ENCODE measurements around the gene CCDC136.
A peak's percentile ranks its signal among the peaks of the same experiment; 100 is the strongest.

Gene CCDC136

DNA sequence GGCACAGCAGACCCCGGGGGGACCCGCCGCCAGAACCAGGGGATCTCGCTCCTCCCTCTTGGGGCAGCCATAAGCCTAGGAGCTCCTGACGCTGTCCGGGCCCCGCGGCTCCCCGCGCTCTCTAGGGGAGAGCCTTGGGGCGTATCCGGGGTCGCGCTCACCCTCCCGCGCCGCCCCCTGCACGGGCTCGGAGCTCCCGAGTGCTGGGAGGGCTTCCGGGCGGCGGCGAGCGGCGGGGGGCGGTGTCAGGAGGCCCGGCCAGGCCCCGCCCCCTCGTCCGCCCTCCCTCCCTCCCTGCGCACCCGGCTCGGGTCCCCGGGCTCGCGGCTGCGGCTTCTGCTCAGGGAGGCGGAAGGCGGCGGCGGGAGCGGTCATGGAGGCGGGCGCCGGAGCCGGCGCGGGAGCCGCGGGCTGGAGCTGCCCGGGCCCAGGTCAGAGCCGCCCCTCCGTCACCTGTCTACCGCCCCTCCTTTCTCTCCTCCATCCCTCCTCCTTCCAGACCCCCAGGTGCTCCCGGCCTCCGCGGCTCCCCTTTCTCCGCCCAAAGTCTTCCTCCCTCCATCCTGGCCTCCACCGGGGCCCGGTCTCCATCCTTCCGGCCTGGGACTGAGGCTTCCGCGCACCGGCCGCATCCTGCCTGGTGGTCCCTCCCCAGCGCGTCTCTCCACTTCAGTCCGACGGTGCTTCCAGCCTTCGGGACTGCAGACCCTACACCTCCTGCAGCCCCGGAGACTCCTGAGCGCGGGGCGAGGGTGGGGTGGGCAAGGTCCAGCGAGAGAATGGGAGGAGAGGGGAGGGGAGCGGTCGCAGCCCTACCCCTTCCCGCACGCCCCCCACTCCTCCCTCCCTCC, at the start of gene CCDC136:
CCDC136 (plus strand) TSS at position 848 of the 851 bp plus-strand sequence. CDS start 444 bp downstream, outside the sequence.
- DNase-seq = peak; percentile 61

DNA sequence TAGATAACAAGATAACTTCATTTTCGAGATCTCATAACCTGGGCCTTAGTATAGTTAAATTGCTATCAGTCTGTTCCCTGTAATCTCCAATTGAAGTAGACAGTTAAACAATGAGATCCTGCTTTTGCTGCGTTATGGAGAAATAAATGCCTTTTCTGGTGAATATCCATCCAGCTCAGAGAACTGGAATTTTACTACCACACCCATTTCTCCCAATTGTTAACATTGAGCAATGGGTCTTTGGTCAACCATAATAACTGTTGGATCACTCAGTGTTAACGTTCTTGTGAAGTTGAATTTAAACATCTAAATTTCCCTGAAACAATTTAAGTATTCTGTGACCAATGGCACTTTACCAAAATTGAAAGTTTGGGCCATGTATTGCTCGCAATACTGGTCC, 49.6 kb upstream of the CCDC136 start:
- no peak for DNase-seq

DNA sequence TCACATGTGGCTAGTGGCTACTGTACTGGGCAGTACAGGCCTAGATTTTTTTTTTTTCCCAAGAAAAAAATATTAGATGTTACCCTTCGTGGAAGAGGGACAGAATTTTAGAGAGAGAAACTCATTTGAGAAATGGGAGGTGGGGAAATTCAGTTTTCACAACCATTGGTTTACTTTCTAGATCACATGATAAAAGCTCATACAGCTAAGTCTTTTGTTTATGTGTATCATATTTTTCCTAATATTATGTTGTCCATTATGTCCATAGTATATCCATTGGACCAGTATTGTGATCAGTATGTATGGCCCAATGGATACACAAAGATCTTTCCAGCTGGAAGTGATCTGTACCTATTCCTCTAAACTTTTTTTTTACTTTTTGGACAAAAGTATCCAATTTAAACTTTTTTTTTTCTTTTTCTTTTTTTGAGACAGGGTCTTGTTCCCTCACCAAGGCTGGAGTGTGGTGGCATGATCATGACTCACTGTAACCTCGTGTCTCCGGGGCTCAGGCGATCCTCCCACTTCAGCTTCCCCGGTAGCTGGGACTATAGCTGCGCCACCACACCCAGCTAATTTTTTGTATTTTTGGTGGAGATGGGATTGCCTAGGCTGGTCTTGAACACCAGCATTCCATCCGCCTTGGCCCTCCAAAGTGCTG, 48.5 kb upstream of the CCDC136 start:
- no peak for DNase-seq

DNA sequence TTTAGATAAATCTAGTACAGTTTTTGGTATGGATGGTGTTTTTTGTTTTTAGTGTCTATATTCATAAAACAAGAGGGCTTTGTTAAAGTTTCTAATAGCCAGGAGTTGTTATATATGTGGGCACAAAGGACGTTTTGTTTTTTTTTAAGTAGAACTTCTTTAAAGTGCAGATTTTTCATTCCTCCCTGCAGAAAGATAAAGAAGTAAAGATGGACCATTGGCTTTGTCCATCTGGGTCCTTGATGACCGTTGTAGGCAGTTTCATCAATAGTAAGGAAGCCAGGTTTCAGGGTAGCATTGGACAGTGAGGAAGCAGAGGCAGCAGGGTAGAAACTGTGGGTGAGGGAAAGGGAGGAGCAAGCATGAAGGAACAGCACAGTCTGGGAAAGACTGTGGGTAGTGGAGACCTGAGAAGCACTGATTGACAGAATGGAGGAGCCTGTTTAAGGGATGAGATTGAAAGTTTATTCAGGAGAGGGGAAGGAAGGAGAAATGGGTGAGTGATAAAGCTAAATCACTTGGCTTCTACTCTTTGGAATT, 47.3 kb upstream of the CCDC136 start:
- DNase-seq = no peak

DNA sequence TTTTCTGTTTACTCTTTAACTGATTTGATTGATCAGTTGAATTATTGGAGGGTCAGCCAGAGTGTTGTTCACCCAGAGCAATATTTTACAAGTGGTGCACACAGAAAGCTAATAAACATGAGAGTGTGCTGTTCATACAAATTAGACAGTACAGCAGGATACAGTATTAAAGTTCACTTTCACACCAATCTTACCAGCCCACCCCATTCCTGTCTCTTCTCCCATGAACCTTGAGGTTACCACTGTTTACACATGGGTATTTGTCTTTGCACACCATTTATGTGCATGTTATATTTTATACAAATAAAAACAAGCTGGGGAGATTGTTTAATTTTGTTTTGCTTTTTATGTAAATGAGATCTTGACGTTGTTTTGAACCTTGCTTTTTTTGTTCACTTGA, 46.1 kb upstream of the CCDC136 start:
- DNase-seq = no peak

DNA sequence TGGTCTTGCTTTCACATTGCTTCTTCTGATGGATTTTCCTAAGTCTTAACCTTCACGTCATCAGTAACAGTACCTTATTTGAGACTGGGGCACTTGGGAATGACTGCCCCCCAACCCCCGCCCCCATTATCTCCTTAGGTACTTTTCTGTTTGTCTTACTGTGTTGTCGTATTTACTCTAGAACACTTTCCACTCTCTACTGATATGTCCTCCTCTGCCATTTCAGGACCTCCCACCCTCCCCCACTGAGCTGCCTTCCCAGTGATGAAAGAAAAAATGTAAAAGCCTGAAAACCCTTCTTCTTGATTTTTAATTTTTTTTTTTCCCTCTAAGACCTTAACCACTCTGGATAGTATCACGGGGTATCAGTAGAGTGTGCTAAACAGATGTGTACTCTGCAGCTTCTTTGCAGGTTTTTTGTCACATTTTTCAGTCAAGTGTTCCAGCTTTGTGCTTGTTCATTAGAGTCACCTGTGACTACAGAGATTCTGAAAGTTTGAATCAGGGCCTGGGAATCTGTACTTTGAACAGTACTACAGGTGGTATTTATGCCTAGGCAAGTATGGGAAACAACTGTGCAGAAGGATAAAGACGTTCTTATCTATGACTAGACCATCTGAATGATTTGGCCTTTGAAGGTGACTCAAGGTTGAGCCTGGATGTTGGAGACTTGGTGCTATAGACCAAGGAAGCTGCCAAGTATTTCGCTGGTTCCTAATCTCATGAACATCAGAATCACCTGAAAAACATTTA, 44.3 kb upstream of the CCDC136 start:
- no peak for DNase-seq

DNA sequence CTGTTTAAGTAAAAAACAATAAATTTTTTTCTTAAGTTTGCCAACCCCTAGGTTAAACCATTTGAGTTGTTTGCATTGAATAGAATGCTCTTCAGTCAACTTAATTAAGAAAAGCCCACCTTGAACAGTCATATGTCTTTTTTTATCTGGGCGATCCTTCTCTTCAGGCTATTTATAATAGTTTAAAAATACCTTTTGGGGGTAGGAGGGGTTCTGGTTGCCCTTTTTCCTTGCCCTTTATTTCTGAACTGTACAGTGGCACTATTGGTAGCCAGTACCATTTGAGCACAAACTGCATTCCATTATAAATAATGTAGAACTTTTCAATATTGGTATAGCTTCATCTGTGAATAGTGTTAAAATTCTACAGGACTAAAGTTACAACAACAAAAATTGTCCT, 39.5 kb upstream of the CCDC136 start:
- DNase-seq = no peak

DNA sequence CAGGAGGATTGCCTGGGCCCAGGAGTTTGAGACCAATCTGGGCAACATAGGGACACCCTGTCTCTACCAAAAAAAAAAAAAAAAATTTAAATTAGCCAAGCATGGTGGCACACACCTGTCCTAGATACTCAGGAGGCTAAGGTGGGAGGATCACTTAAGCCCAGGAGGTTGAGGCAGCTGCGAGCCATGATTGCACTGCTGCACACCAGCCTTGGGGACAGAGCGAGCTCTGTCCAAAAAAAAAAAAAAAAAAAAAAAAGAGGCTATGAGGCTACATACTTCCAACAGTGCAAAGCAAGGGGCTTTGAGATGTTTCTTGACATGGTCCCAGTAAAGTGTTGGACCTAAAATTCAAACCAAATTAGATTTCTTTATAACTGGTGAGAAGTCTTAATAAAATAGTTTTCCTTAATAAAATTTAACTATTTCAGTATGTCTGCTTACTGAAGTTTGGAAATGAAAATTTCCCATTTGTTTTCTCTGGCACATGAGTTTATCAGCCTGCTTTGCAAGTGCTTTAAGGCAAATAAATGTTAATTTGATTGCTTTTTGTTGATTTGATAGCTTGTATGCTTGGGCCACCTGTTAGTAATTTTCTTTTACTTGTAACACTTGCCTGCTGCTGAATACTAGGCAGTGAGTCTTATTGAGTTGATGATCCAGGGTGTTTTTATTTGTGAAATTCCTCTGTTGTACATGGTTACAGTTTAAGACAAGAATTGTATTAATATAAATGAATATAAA, 36.5 kb upstream of the CCDC136 start:
- no peak for DNase-seq

DNA sequence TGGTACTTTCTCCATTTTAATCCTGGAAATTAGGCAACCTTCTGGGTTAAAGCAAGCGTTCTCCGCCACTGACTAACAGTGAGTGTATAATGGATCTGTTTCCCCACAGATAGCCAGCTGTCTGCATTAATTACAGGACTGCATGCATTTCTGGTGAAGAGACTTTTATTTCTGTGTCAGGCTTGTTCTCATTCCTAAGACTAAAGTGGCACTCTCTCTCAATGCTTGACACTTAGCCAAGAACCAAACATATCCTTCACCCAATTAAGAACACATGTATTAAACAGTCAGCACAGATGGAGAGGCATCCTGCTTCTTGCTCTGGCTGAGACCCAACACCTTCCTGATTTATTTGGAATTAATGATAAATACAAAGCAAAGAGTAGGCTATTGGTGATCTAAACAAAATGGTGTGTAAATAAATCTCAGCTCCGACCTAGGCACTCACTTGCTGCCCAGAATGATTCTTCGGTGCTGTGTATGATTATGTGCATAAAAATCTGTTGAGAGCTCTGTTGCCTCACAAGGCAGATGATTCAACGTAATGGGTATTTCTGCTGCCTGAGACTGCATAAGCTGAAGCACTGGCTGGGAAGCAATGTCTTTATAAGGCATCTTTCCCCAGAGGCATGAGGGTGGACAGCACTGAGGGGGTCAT, 35.8 kb upstream of the CCDC136 start:
- no peak for DNase-seq

DNA sequence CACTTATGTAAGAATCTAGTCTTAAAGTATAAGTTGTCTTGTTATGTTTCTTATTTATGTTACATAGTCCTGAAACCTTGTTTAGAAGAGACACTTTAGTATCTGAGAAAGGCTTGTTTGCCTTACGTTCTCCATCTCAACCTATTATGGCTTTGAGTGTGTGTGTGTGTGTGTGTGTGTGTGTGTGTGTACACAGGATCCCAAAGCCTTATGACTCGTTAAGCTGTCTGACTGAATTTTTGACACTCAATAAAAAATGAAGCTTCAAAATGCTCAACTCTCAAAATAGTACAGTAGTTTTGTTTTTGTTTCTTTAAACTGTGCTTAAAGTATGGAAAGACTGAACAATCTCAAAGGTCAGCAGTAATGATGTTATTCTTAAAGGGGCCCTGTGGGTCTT, 34.6 kb upstream of the CCDC136 start:
- DNase-seq = no peak

DNA sequence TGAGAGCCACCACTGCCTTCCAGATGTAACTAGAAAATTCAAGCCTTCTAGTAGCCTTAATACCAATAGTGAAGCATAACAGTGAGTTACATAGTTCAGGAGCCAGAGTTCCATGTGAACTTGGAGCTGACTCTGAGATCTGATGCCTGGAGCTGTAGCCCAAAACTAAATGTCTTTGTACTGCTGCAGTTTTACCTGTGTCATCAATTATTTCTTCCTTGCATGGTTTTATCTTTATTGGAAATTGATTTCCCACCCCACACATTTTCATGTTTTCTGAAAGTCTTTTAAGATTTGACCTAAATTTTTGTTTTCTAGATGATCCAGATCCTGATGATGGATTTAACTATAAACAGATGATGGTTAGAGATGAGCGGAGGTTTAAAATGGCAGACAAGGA, 33.2 kb upstream of the CCDC136 start:
- DNase-seq = no peak

DNA sequence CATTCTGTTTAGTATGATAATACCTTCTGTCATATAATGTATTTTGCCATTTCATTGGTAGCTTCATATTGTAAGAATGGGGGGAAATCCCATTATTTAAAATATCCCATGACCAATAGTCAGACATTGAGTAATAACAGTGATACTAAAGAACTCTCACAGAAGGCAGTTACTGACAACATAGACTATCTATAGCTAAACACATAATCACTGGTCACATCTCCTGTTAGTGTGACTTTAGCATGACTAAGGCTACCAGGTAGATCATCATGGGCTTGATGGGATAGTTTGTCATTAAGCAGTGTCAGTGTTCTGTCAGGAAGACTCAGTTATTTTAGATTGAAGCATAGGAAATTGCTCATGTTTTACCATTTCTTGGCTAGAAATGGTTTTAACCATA, 32.5 kb upstream of the CCDC136 start:
- DNase-seq = no peak

DNA sequence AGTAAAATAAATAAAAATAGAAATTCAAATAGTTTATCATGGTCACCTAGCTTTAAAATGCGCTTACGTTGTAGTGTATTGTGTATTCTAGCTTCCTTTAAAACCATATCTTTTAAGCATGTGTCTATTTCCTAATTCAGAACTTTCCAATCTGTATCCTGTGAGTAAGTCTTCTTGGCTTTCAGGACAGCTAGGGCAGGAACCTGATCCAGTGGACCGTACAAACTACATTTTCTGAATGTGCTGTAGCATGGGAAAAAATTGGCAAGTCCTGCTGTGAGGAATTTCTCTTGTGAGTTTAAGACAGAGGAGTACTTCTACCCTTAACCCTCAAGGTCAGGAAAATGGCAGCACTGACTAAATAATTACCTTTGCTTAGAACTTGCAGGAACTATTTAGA, 28.2 kb upstream of the CCDC136 start:
- DNase-seq = no peak

DNA sequence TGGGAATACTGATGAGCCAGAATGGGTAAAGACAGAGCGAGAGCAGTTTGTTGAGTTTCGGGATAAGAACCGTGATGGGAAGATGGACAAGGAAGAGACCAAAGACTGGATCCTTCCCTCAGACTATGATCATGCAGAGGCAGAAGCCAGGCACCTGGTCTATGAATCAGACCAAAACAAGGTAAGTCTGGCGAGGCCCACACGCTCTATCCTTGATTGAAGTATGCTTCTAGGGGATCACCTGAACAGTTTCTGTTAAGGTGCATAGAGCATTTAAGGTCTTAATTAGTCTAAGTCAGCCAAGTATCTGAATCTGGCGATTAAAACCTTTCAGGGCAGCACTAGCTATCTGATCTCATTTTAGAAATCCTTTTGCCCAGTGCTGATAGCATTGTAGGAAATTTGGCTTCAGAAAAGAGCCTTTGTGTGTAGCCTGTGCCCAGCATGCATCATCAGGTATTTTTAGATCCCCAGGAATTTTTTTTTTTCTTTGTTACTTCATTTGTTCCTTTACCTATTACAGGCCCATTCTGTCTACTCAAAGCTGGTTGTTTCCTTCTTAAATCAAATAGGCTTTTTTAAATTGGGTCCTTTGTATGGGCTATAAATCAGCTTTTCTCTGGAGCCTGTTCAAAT, 24.2 kb upstream of the CCDC136 start:
- DNase-seq = no peak

DNA sequence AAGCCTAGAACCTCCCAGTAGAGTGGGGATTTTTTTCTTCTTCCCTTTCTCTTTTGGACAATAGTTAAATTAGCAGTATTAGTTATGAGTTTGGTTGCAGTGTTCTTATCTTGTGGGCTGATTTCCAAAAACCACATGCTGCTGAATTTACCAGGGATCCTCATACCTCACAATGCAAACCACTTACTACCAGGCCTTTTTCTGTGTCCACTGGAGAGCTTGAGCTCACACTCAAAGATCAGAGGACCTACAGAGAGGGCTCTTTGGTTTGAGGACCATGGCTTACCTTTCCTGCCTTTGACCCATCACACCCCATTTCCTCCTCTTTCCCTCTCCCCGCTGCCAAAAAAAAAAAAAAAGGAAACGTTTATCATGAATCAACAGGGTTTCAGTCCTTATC, 21.5 kb upstream of the CCDC136 start:
- DNase-seq = no peak

DNA sequence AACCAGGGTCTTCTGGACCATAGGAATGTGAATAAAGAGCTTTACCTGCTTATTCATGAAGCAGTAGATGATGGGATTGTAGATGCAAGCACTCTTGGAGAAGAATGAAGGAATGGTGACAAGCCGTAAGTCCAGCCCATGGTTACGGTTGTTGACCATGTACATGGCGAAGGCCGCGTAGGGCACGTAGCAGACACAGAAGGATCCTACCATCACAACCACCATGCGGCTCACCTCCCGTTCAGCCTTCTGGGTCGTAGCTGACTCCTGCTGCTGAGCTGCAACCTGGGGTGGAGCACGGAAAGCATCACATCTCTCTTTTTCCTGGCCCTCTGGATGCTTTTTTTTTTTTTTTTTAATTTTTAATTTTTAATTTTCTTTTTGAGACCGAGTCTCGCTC, 18.2 kb upstream of the CCDC136 start:
- DNase-seq = no peak

DNA sequence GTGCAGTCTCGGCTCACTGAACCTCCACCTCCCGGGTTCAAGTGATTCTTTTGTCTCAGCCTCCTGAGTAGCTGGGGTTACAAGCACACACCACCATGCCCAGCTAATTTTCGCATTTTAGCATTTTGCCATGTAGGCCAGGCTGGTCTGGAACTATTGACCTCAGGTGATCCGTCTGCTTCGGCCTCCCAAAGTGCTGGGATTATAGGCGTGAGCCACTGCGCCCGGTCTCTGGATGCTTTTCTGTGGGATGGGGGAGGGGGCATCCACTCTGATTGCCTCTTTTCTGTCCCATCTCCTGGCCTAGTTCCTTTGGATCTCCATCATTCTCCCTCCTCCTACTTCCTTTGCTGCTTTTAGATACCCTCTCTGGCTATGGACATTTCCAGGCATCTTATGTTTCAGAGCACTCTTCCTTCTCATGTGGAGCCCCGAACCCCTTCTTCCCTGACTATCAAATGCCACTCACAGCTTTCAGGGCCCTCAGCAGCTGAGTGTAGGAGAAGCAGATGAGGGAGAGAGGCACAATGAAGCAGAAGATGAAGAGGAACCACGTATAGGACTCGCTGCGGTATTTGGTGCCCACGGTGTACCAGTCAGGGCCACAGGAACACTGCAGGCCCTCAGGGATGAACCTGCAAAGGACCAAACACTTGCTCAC, 17.6 kb upstream of the CCDC136 start:
- DNase-seq = no peak

DNA sequence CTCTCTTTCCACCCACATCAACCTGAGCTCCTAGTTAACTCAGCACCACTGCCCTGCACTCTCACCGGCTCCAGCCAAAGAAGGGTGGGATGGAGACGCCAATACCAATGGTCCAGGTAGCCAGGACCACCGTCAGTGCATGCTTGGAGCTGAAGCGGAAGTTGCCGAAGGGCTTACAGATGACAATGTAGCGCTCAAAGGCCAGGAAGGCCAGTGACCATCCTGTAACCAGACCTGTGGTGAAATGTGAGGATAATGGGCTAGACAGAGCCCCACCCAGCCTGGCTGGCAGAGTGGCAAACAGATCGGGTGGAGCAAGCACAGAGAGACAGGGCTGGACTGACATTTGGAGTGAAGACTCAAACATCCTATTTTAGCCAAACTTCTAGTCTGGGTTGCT, 16.8 kb upstream of the CCDC136 start:
- DNase-seq = no peak

DNA sequence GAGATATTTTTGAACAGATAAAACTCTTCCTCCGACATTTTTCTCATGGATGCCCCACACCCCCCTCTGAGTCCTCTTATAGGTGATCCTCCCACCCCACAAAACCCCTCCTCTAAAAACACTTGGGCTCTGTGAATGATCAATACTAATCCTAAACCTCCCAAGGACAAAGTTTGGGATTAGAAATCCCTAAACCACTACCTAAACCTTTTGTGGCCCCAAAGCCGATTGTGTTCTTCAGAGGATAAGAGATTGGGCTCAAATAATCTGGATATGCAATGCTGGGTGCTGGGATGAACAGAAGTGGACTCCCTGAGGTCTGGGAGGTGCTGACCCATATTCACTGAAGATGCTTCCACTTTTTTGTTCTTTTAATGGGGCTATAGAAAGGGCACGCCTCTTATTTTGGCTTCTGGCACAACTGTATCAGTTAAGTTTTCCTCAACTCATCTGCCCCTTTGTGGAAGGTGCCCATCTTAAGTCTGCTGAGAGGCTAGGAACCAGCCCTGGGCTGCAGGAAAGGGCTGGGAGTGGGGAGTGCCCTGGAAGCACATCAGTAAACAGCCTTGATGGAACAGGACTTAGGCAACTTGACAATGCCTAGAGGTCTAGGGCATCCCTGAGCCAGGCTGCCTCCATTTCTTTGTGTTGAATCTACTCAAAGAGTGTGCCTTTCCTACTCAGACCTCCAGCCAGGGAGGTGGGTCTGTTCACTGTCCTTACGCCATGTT, 15.9 kb upstream of the CCDC136 start, which contains the start of gene OPN1SW:
OPN1SW (minus strand) TSS at position 51 of the 731 bp plus-strand sequence; CDS start at position 38, 13 bp downstream.
- DNase-seq = no peak
